Ovary (tissue), 9 donors: Measurements from ENCODE around the gene NAV2. TPM values are rescaled to one million over a fixed set of nuclear protein-coding genes. Genes with fewer than 3 reads are reported as not detected.

Source experiments
- DNase-seq, 5 donors: peaks; one replicate each; pipeline ENCODE4 v3.0.0-alpha.2; 2019 to 2020
- H3K27ac ChIP-seq, 2 donors: fragments of 200-600 bp; one replicate each; pipeline versions ENCODE4 v1.5.1 to v1.8.0; 2019 to 2022
- H3K27me3 ChIP-seq: fragments of 200-600 bp; one replicate; pipeline ENCODE4 v1.8.0; 2022
- H3K36me3 ChIP-seq: fragments of 200-600 bp; sonication (generic); one replicate; pipeline ENCODE4 v1.5.1; 2019
- H3K4me1 ChIP-seq: one replicate; pipeline ENCODE4 v1.8.1; 2013; ENCODE audit warnings: mild to moderate bottlenecking, moderate library complexity; ENCODE audit not compliant: insufficient read depth
- H3K4me3 ChIP-seq: fragments of 200-600 bp; sonication (generic); one replicate; pipeline ENCODE4 v1.5.1; 2017
- H3K9me3 ChIP-seq, 2 donors: fragments of 200-600 bp in 1 of 2; sonication (generic) in 1 of 2; one replicate each; pipeline versions ENCODE4 v1.5.1 to v1.8.1; 2013 to 2019; ENCODE audit warnings: mild to moderate bottlenecking in 1 of 2, moderate library complexity in 1 of 2
- EP300 ChIP-seq: sonication (generic); formaldehyde crosslinking; IDR thresholded peaks from one replicate; pipeline ENCODE4 v1.6.1; 2017; ENCODE audit warnings: antibody characterized with exemption
- POLR2A ChIP-seq: fragments of 450-650 bp; IDR thresholded peaks from one replicate; pipeline ENCODE4 v1.6.1; 2017; ENCODE audit warnings: antibody characterized with exemption, mild to moderate bottlenecking, moderate library complexity
- WGBS, 3 donors: extraction: QIAGEN DNeasy Blood & Tissue Kit in 1 of 3; methylation state at CpG; one replicate each; pipeline versions ENCODE4 v1.1.5 to v1.1.7; 2013 to 2017; 5-methylcytosine and 5-hydroxymethylcytosine counted together
- intact Hi-C, 4 donors: fragments of 100-400 bp; cut with DNase I; formaldehyde crosslinking; loops; one replicate each; pipeline versions ENCODE4 v1.11.0 to v1.15.1; 2022 to 2023
- polyA plus RNA-seq, 2 donors: library from polyadenylated mRNA; stranded (reverse); fragments of 200-250 nt in 1 of 2; fragments of 350-450 nt in 1 of 2; fragmentation: Illumina TruSeq in 1 of 2; extraction: RNeasy Lipid Tissue Mini Kit (QIAGEN cat#74804) in 1 of 2; gene quantifications; one replicate each; pipeline ENCODE4 v1.2.3, GENCODE V29; 2013 to 2014
- total RNA-seq, 7 donors: library from RNA; depleted of rRNA in 2 of 7; stranded (reverse); fragments of >200 nt in 2 of 7; fragmentation: NEBNext Ultra II Directional in 3 of 7; extraction: Animal tissue kit (Norgen Biotek cat#: 25700) in 3 of 7; gene quantifications; one replicate each; pipeline versions ENCODE4 v1.1.0 to v1.2.4, GENCODE V29; 2016 to 2023
- TF ChIP-seq, protein P1 (sequence below), 3 donors: fragments of 450-650 bp in 2 of 3; fragments of 200-600 bp in 1 of 3; IDR thresholded peaks; one replicate each; pipeline versions ENCODE4 v1.5.1 to v1.8.0; 2016 to 2022; ENCODE audit warnings: antibody characterized with exemption in 3 of 3, mild to moderate bottlenecking in 1 of 3
- donor health status: DM: no; HTN: no; CAD: no; lungs with moderate emphysema.
- donor health status: DM: no; HTN: no; CAD: no.
- donor health status: Bipolar disorder and iron deficiency.
- donor health status: DM: yes; HTN: yes; CAD: no.
- donor health status: DM: no; HTN: no; CAD: no.
- donor health status: DM: yes; HTN: yes; CAD: no.

Gene NAV2
- total and polyA plus RNA-seq, 9 donors: 2.9 to 14.1 (median 7.8) TPM

- no peaks in the 10 kb centered on the region for H3K27me3 ChIP-seq
- no peak overlapping the region for H3K4me3 ChIP-seq
- intact Hi-C loops: loop anchor here in 1 of 4 donors (5.0 kb wide), 1 partner anchor 158 kb away; no protein-coding TSS in a partner anchor
- no peak overlapping the region for H3K27ac ChIP-seq
- 92 to 93% (median 93%) methylated on average over 9 of the region's 9 CpGs for WGBS, 3 donors
- peaks cover 4% of the 10 kb centered on the region for H3K4me1 ChIP-seq
- DNase-seq: no peak
- H3K9me3 ChIP-seq: no peaks in the 10 kb centered on the region
- no peak for TF ChIP-seq POLR2A
- TF ChIP-seq, protein P1, sequence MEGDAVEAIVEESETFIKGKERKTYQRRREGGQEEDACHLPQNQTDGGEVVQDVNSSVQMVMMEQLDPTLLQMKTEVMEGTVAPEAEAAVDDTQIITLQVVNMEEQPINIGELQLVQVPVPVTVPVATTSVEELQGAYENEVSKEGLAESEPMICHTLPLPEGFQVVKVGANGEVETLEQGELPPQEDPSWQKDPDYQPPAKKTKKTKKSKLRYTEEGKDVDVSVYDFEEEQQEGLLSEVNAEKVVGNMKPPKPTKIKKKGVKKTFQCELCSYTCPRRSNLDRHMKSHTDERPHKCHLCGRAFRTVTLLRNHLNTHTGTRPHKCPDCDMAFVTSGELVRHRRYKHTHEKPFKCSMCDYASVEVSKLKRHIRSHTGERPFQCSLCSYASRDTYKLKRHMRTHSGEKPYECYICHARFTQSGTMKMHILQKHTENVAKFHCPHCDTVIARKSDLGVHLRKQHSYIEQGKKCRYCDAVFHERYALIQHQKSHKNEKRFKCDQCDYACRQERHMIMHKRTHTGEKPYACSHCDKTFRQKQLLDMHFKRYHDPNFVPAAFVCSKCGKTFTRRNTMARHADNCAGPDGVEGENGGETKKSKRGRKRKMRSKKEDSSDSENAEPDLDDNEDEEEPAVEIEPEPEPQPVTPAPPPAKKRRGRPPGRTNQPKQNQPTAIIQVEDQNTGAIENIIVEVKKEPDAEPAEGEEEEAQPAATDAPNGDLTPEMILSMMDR (IDR thresholded peaks at IDR 0.05): no peak
- TF ChIP-seq EP300: no peak
- no peaks in the 10 kb centered on the region for H3K36me3 ChIP-seq
Measured at GRCh38 chr11:20109731-20110445, 397.3 kb downstream of the NAV2 start.

GRCh38 chr11:20110908-20111669 lies 398.5 kb downstream of the NAV2 start:
- Histone ChIP-seq H3K4me3 (no peak overlapping the region), H3K27ac (peak overlapping the region in 1 of 2 donors; percentile 84), H3K36me3 (no peaks in the 10 kb centered on the region), H3K9me3 (no peaks in the 10 kb centered on the region), H3K27me3 (no peaks in the 10 kb centered on the region), H3K4me1 (peaks cover 4% of the 10 kb centered on the region)
- WGBS, 3 donors: 28 to 38% (median 36%) methylated on average over 8 of the region's 8 CpGs
- intact Hi-C loops: loop anchor here in 1 of 4 donors (5.0 kb wide), 1 partner anchor 159 kb away; no protein-coding TSS in a partner anchor
- peak in 3 of 5 donors; percentile 38 to 45 (median 44) for DNase-seq
- TF ChIP-seq, protein P1 (IDR thresholded peaks at IDR 0.05): peak; percentile 45 to 54 (median 54)
- no peak for TF ChIP-seq EP300

DNA sequence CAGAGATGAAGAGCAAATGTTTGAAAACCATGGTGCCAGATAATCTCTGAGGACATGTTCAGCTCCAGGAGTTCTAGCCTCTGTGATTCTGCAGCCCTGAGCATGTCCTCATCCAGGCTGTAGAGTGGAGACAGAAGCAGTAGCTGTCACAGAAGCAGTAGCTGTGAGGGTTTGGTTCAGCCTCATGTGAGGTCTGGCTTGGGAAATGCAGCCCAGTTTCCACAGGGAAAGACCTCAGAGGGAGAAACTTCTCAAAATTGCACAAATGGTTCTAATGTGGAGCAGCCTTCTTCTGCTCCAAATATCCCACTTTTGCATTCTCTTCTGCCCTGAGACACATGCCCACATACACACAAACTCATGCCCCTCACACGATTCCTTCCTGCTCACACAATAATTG lies 399.2 kb downstream of the NAV2 start:
- Histone ChIP-seq H3K4me1 (peaks cover 4% of the 10 kb centered on the region), H3K9me3 (no peaks in the 10 kb centered on the region), H3K4me3 (no peak overlapping the region), H3K36me3 (no peaks in the 10 kb centered on the region), H3K27ac (peak overlapping the region in 1 of 2 donors; percentile 84), H3K27me3 (no peaks in the 10 kb centered on the region)
- DNase-seq: no peak
- no peak for TF ChIP-seq POLR2A
- intact Hi-C loops: loop anchor here in 1 of 4 donors (5.0 kb wide), 1 partner anchor 160 kb away; no protein-coding TSS in a partner anchor
- 26 to 32% (median 31%) methylated on average over 1 of the region's 1 CpG for WGBS, 3 donors

DNA sequence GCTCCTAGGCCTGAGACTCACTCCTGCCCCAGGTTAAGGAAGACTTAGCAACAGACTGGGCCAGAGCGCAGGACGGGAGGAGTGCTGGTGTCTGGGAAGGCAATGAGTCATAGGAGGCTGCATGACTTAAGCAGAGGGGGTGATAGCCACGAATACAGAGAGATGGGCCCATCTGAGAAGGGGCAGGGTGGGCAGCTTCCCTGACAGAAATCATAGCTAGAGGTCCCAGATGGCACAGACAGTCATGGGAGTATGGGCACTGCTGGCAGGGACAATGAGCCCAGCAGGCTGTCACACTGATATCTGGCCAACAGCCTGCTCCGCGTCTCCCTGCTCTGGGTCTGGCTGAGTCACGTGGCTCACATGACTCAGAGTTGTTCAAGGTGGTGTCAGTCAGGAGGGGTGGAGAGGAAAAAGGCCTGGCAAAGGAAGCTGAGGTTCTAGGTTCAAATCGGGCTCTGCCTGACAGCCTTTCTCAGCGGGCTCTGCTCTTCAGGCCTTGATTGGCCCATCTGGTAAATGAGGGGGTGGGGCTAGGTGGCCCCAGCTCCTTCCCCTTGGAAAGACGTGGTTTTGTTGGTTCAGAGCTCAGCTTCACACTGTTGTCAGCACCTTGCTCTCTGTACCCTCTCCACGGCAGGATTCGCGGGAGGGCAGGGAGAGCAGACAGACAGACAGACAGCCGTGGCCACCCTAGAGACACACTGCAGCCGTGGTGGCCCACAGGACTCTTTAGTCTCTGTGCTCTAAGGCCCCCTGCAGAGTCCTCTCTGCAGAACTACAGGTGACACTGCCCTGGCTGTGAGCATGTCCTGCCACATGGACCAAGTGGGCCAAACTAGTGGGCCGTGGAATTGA lies 399.9 kb downstream of the NAV2 start:
- Histone ChIP-seq H3K27me3 (no peaks in the 10 kb centered on the region), H3K27ac (peak overlapping the region; percentile 50 to 84), H3K9me3 (no peaks in the 10 kb centered on the region), H3K4me3 (peak overlapping the region; percentile 11), H3K4me1 (peaks cover 4% of the 10 kb centered on the region), H3K36me3 (no peaks in the 10 kb centered on the region)
- intact Hi-C loops: loop anchor here in 1 of 4 donors (5.0 kb wide), 1 partner anchor 160 kb away; no protein-coding TSS in a partner anchor
- peak; percentile 66 to 85 (median 77) for DNase-seq
- WGBS, 3 donors: 38 to 42% (median 40%) methylated on average over 15 of the region's 15 CpGs
- TF ChIP-seq, protein P1 (IDR thresholded peaks at IDR 0.05): no peak
- peak; percentile 23 for TF ChIP-seq POLR2A
